ENCODE measurements around the gene CAMK1D.

DNA sequence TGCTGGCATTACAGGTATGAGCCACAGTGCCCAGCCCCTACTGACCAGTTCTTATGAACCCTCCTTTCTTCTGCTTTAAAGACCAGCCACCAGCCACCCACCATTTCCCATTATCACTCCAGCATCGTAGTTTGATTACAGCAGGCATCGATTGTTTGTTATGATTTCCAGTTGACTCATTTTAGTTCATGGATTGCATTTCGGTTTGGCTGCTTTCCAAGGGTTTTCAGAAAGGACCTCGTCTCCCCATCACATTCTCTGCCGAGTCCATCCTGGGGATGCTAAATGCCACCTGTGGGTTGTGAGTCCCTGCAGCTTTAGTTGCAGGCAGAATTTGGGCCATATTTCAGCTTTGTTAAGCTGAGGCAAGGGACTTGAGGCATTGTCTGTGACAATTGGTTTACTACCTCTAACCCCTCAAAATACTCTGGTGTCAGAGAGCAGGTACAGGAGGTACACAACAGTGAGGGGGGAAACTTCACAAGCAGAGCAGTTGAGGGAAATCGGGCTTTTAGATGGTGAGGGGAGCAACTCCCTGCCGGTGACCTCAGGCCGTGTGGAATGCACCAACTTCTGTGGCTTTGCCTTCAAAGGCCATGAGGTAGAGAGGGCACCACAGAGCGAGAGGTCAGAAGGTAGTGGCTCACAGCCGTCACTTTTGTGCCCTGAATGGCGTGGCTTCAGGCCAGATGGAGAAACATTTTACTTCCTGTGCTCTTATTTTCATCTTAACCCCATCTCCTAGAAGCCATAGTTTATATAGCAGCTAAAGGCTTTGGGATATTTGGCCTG lies 448.3 kb downstream of the CAMK1D start:
- TF ChIP-seq POLR2A (IDR thresholded peaks at IDR 0.05; ENCODE audit: low read length) (no peak), ZFP36 (IDR thresholded peaks at IDR 0.05; ENCODE audit: borderline replicate concordance, partially characterized antibody) (no peak), JUN (IDR thresholded peaks at IDR 0.05) (no peak), EP300 (IDR thresholded peaks at IDR 0.05) (no peak), HMGXB4 (CRISPR knock-in tag; IDR thresholded peaks at IDR 0.05; ENCODE audit: borderline replicate concordance) (no peak)
- TF ChIP-seq, protein P1, sequence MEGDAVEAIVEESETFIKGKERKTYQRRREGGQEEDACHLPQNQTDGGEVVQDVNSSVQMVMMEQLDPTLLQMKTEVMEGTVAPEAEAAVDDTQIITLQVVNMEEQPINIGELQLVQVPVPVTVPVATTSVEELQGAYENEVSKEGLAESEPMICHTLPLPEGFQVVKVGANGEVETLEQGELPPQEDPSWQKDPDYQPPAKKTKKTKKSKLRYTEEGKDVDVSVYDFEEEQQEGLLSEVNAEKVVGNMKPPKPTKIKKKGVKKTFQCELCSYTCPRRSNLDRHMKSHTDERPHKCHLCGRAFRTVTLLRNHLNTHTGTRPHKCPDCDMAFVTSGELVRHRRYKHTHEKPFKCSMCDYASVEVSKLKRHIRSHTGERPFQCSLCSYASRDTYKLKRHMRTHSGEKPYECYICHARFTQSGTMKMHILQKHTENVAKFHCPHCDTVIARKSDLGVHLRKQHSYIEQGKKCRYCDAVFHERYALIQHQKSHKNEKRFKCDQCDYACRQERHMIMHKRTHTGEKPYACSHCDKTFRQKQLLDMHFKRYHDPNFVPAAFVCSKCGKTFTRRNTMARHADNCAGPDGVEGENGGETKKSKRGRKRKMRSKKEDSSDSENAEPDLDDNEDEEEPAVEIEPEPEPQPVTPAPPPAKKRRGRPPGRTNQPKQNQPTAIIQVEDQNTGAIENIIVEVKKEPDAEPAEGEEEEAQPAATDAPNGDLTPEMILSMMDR (IDR thresholded peaks at IDR 0.05), result no peak
- TF ChIP-seq, protein P2, sequence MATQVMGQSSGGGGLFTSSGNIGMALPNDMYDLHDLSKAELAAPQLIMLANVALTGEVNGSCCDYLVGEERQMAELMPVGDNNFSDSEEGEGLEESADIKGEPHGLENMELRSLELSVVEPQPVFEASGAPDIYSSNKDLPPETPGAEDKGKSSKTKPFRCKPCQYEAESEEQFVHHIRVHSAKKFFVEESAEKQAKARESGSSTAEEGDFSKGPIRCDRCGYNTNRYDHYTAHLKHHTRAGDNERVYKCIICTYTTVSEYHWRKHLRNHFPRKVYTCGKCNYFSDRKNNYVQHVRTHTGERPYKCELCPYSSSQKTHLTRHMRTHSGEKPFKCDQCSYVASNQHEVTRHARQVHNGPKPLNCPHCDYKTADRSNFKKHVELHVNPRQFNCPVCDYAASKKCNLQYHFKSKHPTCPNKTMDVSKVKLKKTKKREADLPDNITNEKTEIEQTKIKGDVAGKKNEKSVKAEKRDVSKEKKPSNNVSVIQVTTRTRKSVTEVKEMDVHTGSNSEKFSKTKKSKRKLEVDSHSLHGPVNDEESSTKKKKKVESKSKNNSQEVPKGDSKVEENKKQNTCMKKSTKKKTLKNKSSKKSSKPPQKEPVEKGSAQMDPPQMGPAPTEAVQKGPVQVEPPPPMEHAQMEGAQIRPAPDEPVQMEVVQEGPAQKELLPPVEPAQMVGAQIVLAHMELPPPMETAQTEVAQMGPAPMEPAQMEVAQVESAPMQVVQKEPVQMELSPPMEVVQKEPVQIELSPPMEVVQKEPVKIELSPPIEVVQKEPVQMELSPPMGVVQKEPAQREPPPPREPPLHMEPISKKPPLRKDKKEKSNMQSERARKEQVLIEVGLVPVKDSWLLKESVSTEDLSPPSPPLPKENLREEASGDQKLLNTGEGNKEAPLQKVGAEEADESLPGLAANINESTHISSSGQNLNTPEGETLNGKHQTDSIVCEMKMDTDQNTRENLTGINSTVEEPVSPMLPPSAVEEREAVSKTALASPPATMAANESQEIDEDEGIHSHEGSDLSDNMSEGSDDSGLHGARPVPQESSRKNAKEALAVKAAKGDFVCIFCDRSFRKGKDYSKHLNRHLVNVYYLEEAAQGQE (IDR thresholded peaks at IDR 0.05), result no peak
